Activated B cell treated with CpG ODN at 0.5 μM for 24 hours (primary cell): ENCODE results near the gene LIPA. TPM values are rescaled to one million over a fixed set of nuclear protein-coding genes. Genes with fewer than 3 reads are reported as not detected.
A peak's percentile ranks its signal among the peaks of the same experiment; 100 is the strongest.

Experiments used
- ATAC-seq: fragments of 200-7000 bp; cut with Tn5 transposase; one replicate; pipeline ENCODE4 v1.10.0; 2021; ENCODE audit warnings: low read depth, mild to moderate bottlenecking, moderate library complexity
- CTCF ChIA-PET: fragments of 350-600 bp; sonication (Branson Sonifier 250); formaldehyde crosslinking; loops from one replicate; lab custom pipeline; 2021; ENCODE audit warnings: antibody characterized with exemption; lab: Charles Lee
- POLR2A ChIA-PET: fragments of 350-600 bp; sonication (Branson Sonifier 250); formaldehyde crosslinking; loops from one replicate; lab custom pipeline; 2021; ENCODE audit warnings: antibody characterized with exemption; lab: Charles Lee
- DNase-seq: peaks from one replicate; pipeline ENCODE4 v3.0.0; 2022
- H3K27ac Mint-ChIP-seq: one replicate; pipeline ENCODE4 v1.8.0; 2020; ENCODE audit warnings: mixed read lengths
- H3K27me3 Mint-ChIP-seq: one replicate; pipeline ENCODE4 v1.8.0; 2021; ENCODE audit warnings: mixed read lengths
- H3K36me3 Mint-ChIP-seq: one replicate; pipeline ENCODE4 v1.8.0; 2021; ENCODE audit warnings: low read depth, mixed read lengths
- H3K4me1 Mint-ChIP-seq: one replicate; pipeline ENCODE4 v1.8.0; 2021; ENCODE audit warnings: mixed read lengths
- H3K4me3 Mint-ChIP-seq: one replicate; pipeline ENCODE4 v1.8.0; 2020; ENCODE audit warnings: mild to moderate bottlenecking, mixed read lengths
- H3K9me3 Mint-ChIP-seq: one replicate; pipeline ENCODE4 v1.8.0; 2020; ENCODE audit warnings: mixed read lengths
- intact Hi-C: fragments of 100-400 bp; cut with micrococcal nuclease; formaldehyde crosslinking; loops from one replicate; pipeline ENCODE4 v1.15.1; 2024
- total RNA-seq: library from RNA; stranded (reverse); gene quantifications from 2 replicates; pipeline ENCODE4 v1.2.3, GENCODE V29; 2022
- TF ChIP-seq, protein P1 (sequence below): fragments of 200-600 bp; IDR thresholded peaks from one replicate; pipeline ENCODE4 v1.8.0; 2022; ENCODE audit warnings: antibody characterized with exemption, mild to moderate bottlenecking

The LIPA gene
- total RNA-seq = 32.8 and 35.3 TPM in 2 replicates

GRCh38 chr10:89251409-89252224 lies at the start of gene LIPA:
Gene LIPA (minus strand): TSS chr10:89251775. CDS start chr10:89247648, 4,127 bp downstream.
- Mint-ChIP-seq H3K4me3 (peak within 1 kb of the TSS; percentile 91), H3K9me3 (peaks cover 15% of the 10 kb centered on the region), H3K27me3 (peaks cover 3% of the 10 kb centered on the region), H3K4me1 (peaks cover 26% of the 10 kb centered on the region), H3K36me3 (peaks cover 3% of the 10 kb centered on the region), H3K27ac (peak within 1 kb of the TSS; percentile 79)
- intact Hi-C loops = loop anchor here (1.0 to 2.0 kb wide), 5 partner anchors 49 to 449 kb away; partner anchors contain the start of genes IFIT5, KIF20B and PANK1
- POLR2A ChIA-PET = interaction anchor here (0.6 to 2.5 kb wide), 12 partner anchors 9 to 487 kb away, joined by 3 to 15 read pairs (median 4); partner anchors contain the start of genes IFIT1, IFIT2, IFIT5 and KIF20B
- CTCF ChIA-PET = interaction anchor here (0.7 to 2.1 kb wide), 4 partner anchors 34 to 162 kb away, joined by 3 to 13 read pairs (median 4); partner anchors contain the start of gene IFIT5
- TF ChIP-seq, protein P1, sequence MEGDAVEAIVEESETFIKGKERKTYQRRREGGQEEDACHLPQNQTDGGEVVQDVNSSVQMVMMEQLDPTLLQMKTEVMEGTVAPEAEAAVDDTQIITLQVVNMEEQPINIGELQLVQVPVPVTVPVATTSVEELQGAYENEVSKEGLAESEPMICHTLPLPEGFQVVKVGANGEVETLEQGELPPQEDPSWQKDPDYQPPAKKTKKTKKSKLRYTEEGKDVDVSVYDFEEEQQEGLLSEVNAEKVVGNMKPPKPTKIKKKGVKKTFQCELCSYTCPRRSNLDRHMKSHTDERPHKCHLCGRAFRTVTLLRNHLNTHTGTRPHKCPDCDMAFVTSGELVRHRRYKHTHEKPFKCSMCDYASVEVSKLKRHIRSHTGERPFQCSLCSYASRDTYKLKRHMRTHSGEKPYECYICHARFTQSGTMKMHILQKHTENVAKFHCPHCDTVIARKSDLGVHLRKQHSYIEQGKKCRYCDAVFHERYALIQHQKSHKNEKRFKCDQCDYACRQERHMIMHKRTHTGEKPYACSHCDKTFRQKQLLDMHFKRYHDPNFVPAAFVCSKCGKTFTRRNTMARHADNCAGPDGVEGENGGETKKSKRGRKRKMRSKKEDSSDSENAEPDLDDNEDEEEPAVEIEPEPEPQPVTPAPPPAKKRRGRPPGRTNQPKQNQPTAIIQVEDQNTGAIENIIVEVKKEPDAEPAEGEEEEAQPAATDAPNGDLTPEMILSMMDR = no peak
- ATAC-seq = peak; percentile 93
- DNase-seq = peak; percentile 90

- peak overlapping the region; percentile 91 for H3K4me3 Mint-ChIP-seq
- peak overlapping the region; percentile 98 for H3K27ac Mint-ChIP-seq
- H3K4me1 Mint-ChIP-seq = peaks cover 51% of the 10 kb centered on the region
- intact Hi-C loops = loop anchor here (1.0 to 2.0 kb wide), 4 partner anchors 31 to 113 kb away; partner anchors contain the start of genes IFIT1, IFIT5 and LIPA
- ChIA-PET POLR2A (interaction anchor here (0.5 to 2.7 kb wide), 5 partner anchors 26 to 113 kb away, joined by 3 to 17 read pairs (median 14); partner anchors contain the start of genes IFIT3, IFIT5 and LIPA), CTCF (interaction anchor here (1.1 to 3.6 kb wide), 2 partner anchors 31 to 68 kb away, joined by 4 to 19 read pairs; no protein-coding TSS in a partner anchor)
- peaks cover 4% of the 10 kb centered on the region for H3K9me3 Mint-ChIP-seq
- DNase-seq (no peak), ATAC-seq (peak; percentile 62)
- H3K27me3 Mint-ChIP-seq = no peaks in the 10 kb centered on the region
- TF ChIP-seq, protein P1 = no peak
- H3K36me3 Mint-ChIP-seq = peaks cover 26% of the 10 kb centered on the region
These were observed 49.7 kb upstream of the LIPA start for GRCh38 chr10:89301232-89301631.

DNA sequence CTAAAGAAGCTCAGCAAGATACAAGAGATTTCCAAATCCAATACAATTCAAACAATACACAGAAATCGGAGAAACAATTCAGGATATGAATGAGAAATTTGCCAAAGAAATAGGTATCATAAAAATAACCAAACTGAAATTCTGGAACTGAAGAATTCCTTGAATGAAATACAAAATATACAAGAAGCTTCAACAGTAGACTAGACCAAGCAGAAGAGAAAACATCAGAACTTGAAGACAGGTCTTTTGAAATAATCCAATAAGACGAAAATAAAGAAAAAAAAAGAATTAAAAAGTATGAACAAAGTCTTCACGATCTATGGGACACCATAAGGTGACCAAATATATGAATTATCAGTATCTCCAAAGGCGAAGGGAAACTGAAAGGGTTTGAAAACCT lies 47.5 kb upstream of the LIPA start:
- no peak overlapping the region for H3K27ac Mint-ChIP-seq
- ATAC-seq (no peak), DNase-seq (no peak)
- H3K36me3 Mint-ChIP-seq = peaks cover 12% of the 10 kb centered on the region
- H3K4me3 Mint-ChIP-seq = no peak overlapping the region
- H3K4me1 Mint-ChIP-seq = peaks cover 53% of the 10 kb centered on the region
- POLR2A ChIA-PET = no interaction called here
- intact Hi-C loops = no loop called here
- TF ChIP-seq, protein P1 = no peak
- H3K9me3 Mint-ChIP-seq = peaks cover 4% of the 10 kb centered on the region
- H3K27me3 Mint-ChIP-seq = no peaks in the 10 kb centered on the region
- CTCF ChIA-PET = no interaction called here

- H3K4me1 Mint-ChIP-seq = peaks cover 40% of the 10 kb centered on the region
- no peak overlapping the region for H3K4me3 Mint-ChIP-seq
- intact Hi-C loops = no loop called here
- TF ChIP-seq, protein P1 = no peak
- peaks cover 4% of the 10 kb centered on the region for H3K9me3 Mint-ChIP-seq
- POLR2A ChIA-PET = no interaction called here
- DNase-seq (no peak), ATAC-seq (no peak)
- H3K27me3 Mint-ChIP-seq = no peaks in the 10 kb centered on the region
- CTCF ChIA-PET = no interaction called here
- H3K36me3 Mint-ChIP-seq = peaks cover 9% of the 10 kb centered on the region
- H3K27ac Mint-ChIP-seq = no peak overlapping the region
These were observed 46.2 kb upstream of the LIPA start for GRCh38 chr10:89297791-89298190.

GRCh38 chr10:89297356-89297755 lies 45.8 kb upstream of the LIPA start:
- CTCF ChIA-PET = no interaction called here
- DNase-seq (no peak), ATAC-seq (no peak)
- TF ChIP-seq, protein P1 = no peak
- Mint-ChIP-seq H3K27me3 (no peaks in the 10 kb centered on the region), H3K4me3 (no peak overlapping the region), H3K9me3 (peaks cover 4% of the 10 kb centered on the region), H3K4me1 (peaks cover 36% of the 10 kb centered on the region), H3K36me3 (peaks cover 9% of the 10 kb centered on the region), H3K27ac (peak overlapping the region; percentile 84)
- POLR2A ChIA-PET = no interaction called here
- intact Hi-C loops = no loop called here
